Measurements from ENCODE around the gene CADPS.

DNA sequence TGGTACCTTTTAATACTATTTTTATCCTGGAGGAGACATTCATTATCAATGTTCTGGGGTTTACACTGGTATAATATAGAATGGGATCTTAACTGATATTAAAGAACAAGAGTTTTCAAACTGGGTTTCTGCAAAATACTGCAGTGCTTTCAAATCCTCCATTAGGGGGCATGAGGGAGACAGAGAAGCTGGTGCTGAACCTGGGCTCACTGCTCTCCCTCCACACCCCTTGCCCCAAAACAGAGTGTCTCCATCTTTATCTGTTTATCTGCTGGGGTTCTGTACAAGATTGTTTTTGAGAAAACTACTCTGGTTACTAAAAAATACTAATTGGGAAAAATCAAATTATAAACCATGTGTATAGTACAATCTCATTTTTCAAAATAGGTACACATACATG, 41.7 kb downstream of the CADPS start:
- TF ChIP-seq, protein P1, sequence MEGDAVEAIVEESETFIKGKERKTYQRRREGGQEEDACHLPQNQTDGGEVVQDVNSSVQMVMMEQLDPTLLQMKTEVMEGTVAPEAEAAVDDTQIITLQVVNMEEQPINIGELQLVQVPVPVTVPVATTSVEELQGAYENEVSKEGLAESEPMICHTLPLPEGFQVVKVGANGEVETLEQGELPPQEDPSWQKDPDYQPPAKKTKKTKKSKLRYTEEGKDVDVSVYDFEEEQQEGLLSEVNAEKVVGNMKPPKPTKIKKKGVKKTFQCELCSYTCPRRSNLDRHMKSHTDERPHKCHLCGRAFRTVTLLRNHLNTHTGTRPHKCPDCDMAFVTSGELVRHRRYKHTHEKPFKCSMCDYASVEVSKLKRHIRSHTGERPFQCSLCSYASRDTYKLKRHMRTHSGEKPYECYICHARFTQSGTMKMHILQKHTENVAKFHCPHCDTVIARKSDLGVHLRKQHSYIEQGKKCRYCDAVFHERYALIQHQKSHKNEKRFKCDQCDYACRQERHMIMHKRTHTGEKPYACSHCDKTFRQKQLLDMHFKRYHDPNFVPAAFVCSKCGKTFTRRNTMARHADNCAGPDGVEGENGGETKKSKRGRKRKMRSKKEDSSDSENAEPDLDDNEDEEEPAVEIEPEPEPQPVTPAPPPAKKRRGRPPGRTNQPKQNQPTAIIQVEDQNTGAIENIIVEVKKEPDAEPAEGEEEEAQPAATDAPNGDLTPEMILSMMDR (IDR thresholded peaks at IDR 0.05), result no peak
- TF ChIP-seq POLR2A (IDR thresholded peaks at IDR 0.05) (no peak), EP300 (IDR thresholded peaks at IDR 0.05) (no peak)
